ENCODE measurements around the gene CFD. TPM values are rescaled to one million over a fixed set of nuclear protein-coding genes. Genes with fewer than 3 reads are reported as not detected.

The CFD gene
- total RNA-seq: 100 to 1,000 TPM; 134 to 825 TPM

DNA sequence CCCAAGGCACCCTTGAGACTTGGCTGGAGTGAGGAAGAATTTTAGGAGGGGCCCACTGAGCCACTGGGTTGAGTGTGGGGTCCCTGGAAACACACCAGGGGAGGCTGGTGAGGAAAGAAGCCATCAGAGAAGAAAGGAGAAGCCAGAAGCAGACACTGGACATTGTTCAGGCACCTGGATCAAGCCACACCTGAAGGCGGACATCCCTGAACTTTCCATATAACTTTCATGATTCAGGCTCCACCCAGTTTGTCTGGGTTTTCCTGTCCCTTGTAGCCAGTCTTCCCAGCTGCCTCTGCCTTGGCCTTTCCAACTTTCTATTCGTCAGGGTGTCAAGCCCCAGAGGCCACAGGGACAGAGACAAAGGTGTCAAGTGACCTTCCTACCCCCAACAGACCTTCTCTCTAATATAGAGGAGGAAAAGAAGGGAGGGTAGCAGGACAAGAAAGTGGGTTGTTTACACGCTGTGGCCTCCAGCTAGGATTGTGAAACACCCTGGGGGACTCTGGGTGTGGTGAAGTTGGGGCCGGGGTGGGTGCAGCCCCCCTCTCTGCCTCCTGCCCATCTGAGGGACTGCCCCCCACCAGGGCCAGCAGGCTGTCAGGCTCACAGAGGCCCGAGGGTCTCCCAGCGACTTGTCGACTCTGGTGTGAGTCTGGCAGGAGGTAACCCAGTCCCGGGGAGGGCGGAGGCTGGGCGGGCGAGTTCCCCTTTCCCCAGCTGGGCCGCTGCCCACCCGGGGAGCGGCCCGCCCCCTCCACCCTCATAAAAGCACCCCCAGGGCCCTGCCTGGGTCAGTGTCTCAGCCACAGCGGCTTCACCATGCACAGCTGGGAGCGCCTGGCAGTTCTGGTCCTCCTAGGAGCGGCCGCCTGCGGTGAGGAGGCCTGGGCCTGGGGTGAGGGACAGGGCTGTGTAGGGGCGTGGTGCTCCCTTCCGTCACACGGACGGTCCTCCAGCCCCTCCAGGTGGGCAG lies at the start of gene CFD:
TSS of gene CFD (plus strand) at position 797 of the 976 bp plus-strand sequence. CDS start at position 823, 26 bp downstream.
- Histone ChIP-seq H3K27me3 (no peaks in the 10 kb centered on the region), H3K4me3 (peak within 1 kb of the TSS in 1 of 2 donors; percentile 9), H3K36me3 (replicated peaks in 1 of 2; ENCODE audit: insufficient read depth in 1 of 2, low read depth in 2 of 2) (no peaks in the 10 kb centered on the region), H3K9me3 (no peaks in the 10 kb centered on the region), H3K4me1 (peaks cover 25% of the 10 kb centered on the region), H3K27ac (no peak within 1 kb of the TSS)
- no peak for ATAC-seq
- WGBS, 2 donors: 47 to 66% methylated on average over 9 to 23 of the region's 24 CpGs
- peak in 1 of 4 donors; percentile 53 for DNase-seq
- TF ChIP-seq CTCF (IDR thresholded peaks at IDR 0.05) (no peak), POLR2A (IDR thresholded peaks at IDR 0.05) (peak in 2 of 3 donors; percentile 28 to 50)
- intact Hi-C loops (cut with DNase I): no loop called here

- TF ChIP-seq POLR2A (IDR thresholded peaks at IDR 0.05) (no peak), CTCF (IDR thresholded peaks at IDR 0.05) (no peak)
- Histone ChIP-seq H3K9me3 (no peaks in the 10 kb centered on the region), H3K4me3 (no peak overlapping the region), H3K27me3 (no peaks in the 10 kb centered on the region), H3K36me3 (replicated peaks in 1 of 2; ENCODE audit: insufficient read depth in 1 of 2, low read depth in 2 of 2) (peaks cover 42 to 49% of the 10 kb centered on the region in 2 donors), H3K27ac (no peak overlapping the region), H3K4me1 (no peaks in the 10 kb centered on the region)
- intact Hi-C loops (cut with DNase I): no loop called here
- DNase-seq (peak in 1 of 4 donors; percentile 24), ATAC-seq (no peak)
- 87 to 88% methylated on average over 23 to 30 of the region's 30 CpGs for WGBS, 2 donors
Measured at GRCh38 chr19:810077-810855, 49.2 kb upstream of the CFD start.

GRCh38 chr19:810883-811489 lies 48.5 kb upstream of the CFD start:
- Histone ChIP-seq H3K27me3 (no peaks in the 10 kb centered on the region), H3K4me1 (no peaks in the 10 kb centered on the region), H3K27ac (no peak overlapping the region), H3K36me3 (replicated peaks in 1 of 2; ENCODE audit: insufficient read depth in 1 of 2, low read depth in 2 of 2) (peaks cover 36 to 45% of the 10 kb centered on the region in 2 donors), H3K4me3 (no peak overlapping the region), H3K9me3 (no peaks in the 10 kb centered on the region)
- no peak for ATAC-seq
- TF ChIP-seq POLR2A (IDR thresholded peaks at IDR 0.05): no peak
- TF ChIP-seq CTCF (IDR thresholded peaks at IDR 0.05): no peak
- intact Hi-C loops (cut with DNase I): no loop called here
- 88 to 93% methylated on average over 18 to 24 of the region's 25 CpGs for WGBS, 2 donors
- DNase-seq: no peak

- TF ChIP-seq CTCF (IDR thresholded peaks at IDR 0.05): no peak
- TF ChIP-seq POLR2A (IDR thresholded peaks at IDR 0.05): no peak
- intact Hi-C loops (cut with DNase I): no loop called here
- DNase-seq (no peak), ATAC-seq (no peak)
- peaks cover 30 to 40% of the 10 kb centered on the region in 2 donors for H3K36me3 ChIP-seq (replicated peaks in 1 of 2; ENCODE audit: insufficient read depth in 1 of 2, low read depth in 2 of 2)
- WGBS, 2 donors: 93 to 98% methylated on average over 20 of the region's 20 CpGs
- no peaks in the 10 kb centered on the region for H3K27me3 ChIP-seq
- H3K9me3 ChIP-seq: no peaks in the 10 kb centered on the region
- no peak overlapping the region for H3K27ac ChIP-seq
- H3K4me3 ChIP-seq: no peak overlapping the region
- no peaks in the 10 kb centered on the region for H3K4me1 ChIP-seq
Measured at GRCh38 chr19:811506-812048, 47.9 kb upstream of the CFD start.

Measured in body of pancreas (tissue), 4 donors.